Measurements from ENCODE around the gene PLIN4. TPM values are rescaled to one million over a fixed set of nuclear protein-coding genes. Genes with fewer than 3 reads are reported as not detected.

The PLIN4 gene
- total RNA-seq, 1 experiment from 2014 or later: 0.06 TPM

DNA sequence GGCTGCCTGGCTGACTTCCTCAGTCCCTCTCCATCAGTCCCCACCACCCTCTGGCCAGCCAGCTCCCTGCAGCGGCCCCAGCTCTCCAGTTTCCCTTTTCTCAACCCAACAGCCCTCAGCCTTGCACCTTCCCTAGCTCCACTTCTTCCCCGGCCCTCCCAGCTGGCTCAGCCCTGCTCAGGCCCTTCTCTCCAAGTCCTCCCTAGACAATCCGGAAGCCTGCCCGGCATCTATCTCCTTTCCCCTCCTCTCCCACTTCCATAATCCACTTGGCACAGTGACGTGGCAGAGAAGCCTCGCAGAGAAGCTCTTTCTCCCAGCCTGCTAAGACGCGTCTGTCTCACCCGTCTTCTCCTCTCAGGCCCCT lies 61.8 kb downstream of the PLIN4 start:
- peak; percentile 35 for DNase-seq (ENCODE audit: low read depth)

DNA sequence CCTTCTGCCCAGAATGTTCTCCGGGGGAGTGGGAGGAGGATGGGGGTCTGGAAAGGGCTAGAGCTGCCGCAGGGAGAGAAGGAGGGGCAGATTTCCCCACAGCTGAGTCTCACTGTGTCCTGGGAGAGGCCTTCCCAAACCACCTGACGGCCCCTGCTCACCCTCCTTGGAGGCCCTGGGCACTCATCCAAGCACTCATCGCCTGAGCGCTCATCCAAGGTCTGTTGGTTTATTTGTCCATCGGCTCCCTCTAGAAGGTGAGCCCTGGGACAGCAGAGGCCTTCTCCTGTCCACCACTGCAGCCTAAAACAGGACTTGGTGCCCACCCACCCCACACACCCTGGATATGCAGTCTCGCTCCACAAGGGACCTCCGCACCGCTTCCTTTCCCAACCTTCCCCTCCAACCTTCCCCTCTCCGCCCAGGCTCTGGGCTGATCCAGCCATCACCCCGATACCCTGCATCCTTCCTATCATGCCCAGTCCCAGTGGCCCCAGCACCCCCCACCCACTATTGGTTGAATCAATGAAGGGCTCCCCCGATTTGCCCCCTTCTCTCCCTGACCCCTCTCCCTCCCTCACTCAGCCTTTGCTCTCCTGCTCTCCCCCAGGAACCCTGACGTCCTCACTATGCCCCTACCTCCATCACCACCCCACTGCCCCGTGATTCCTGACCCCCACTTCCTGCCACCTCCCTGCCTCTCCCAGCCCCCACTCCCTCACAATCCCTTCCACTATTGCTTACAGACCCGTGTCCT lies 62.4 kb downstream of the PLIN4 start:
- DNase-seq (ENCODE audit: low read depth): peak; percentile 15

DNA sequence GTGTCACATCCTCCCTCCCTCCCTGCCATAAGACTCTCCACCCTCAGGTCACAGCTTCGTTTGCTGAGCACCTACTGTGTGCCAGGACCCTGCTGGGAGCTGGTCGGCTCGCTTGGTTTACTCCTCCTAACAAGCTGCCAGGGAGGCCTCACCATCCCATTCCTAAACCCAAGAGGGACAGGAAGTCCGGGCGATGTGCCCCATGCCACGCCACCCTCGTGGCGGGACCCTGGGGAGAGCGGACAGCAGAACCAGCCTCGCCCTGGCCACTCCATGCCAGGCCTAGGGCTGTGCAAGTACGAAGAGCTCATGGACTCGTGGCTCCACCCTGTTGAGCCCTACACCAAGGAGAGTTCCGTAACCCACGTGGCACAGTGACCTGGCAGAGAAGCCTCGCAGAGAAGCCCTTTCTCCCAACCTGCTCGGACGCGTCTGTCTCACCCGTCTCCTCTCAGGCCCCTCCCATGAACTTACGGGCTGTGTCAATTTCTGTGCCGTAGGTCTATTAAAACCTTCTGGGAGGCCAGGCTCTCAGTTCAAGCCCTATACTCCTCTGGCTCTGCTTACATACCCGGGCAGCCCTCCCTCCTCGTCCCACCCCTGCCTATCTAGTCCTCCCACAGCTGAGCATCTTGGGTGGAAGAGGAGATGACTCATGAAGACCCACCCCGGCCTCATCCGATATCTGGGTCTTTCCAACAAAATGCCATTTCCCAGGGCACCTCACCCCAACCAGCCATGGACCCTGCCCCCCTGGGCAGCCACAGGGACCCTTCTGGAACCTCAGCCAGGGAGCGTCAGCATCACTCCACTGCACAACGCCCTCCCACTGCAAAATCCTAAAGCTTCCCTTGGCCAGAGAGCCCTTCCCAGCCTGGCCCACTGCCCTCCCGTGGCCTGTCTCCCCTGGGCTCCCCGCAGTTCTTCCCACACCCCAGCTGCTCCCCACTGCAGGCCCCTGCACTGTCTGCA lies 63.3 kb downstream of the PLIN4 start:
- DNase-seq (ENCODE audit: low read depth): no peak

DNA sequence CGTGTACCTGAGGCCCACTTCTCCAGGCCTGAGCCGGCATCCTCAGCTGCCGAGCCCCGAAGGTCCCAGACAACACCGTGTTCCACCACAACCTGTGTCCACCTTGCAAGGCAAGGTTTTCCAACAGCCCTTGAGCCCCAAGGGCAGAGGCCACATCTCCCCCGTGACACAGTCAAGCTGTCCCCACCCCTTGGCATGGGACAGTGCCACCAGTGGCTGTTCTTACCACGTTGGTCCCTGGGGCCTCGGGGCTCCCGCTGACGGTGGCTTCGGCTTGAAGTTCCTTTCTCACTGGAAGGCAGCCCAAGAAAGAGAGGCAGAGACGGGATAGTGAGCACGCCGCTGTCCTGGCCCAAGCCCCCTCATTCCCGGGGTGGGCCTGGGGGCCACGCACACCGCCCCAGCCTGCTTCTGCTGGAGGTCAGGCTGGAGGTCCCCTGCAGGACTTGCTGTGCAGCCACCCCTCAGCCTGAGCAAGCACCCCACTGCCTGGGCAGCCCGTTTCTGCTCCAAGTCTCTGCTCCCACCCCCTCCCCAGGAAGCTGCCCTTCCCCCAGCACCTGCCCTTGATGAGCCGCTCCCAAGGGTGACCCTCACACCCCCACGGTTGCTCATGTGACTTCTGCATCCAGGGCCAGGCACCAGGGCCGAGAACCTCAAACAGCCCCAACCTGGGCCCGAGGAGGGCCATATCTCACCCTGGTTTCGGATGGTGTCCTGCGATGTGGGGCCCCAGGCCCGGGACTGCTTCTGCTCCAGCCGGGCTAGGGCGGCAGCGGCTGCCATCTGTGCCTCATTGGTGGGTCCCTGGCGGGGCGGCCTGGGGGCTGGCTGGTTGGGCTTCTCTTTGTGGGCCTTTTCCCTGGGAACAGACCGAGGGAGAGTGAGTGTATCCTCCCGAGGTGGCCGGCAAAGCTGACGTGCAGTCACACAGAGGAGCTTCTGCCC lies 64.8 kb downstream of the PLIN4 start:
- no peak for DNase-seq (ENCODE audit: low read depth)

DNA sequence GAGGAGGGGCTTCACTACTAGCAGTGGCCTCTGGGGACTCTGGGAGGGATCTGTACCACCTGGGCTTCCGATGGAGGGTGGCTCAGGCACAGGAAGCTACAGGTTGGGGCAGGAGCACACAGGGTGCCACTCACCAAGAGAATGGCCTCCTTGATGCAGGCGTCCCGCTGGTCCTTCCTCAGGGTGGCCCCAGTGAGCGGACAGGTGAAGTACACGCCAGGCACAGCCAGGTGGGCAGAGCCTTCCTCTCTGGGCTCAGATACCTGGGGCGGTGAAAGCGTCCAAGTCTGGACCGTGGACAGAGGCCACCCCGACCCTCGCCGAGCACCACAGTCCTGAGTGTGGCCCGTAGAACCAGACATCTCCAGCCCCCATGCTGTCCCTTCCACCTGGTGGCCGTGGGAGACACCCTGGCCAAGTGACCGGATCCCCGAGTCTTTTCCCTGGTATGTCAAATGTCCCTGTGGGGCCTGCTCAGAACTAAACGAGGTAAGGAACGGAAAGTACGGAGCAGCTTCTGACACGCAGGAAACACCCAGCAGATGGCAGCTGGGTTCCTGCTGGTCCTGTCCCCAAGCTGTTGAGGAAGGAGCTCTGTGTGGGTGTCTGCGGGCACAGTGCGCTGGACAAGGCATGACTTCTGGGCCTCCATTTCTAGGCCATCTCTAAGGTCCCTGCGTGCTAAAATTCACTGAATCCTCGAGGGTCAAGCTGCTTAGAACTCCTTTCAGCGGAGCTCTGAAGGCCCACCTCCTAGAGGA lies 65.9 kb downstream of the PLIN4 start:
- DNase-seq (ENCODE audit: low read depth): no peak

Other genes starting within 250 kb of the PLIN4 start
- not detected in 2 replicates for gene SHD, start 239.2 kb downstream of the PLIN4 start, total RNA-seq (2014; rRNA removed; shearing (Covaris generic))
- gene TMIGD2, start 216.1 kb downstream of the PLIN4 start, total RNA-seq (2014; rRNA removed; shearing (Covaris generic)): not detected in 2 replicates
- gene FSD1, start 213.9 kb downstream of the PLIN4 start, total RNA-seq (2014; rRNA removed; shearing (Covaris generic)): 9.7 and 10.0 TPM in 2 replicates
- gene STAP2, start 179.7 kb downstream of the PLIN4 start, total RNA-seq (2014; rRNA removed; shearing (Covaris generic)): 2.3 and 3.6 TPM in 2 replicates
- gene MPND, start 174.9 kb downstream of the PLIN4 start, total RNA-seq (2014; rRNA removed; shearing (Covaris generic)): 1.3 and 2.7 TPM in 2 replicates
- gene SH3GL1, start 117.9 kb downstream of the PLIN4 start, total RNA-seq (2014; rRNA removed; shearing (Covaris generic)): 46.6 and 62.9 TPM in 2 replicates
- 26.5 and 44.1 TPM in 2 replicates for gene CHAF1A, start 115.8 kb downstream of the PLIN4 start, total RNA-seq (2014; rRNA removed; shearing (Covaris generic))
- 48.4 and 75.4 TPM in 2 replicates for gene UBXN6, start 60.7 kb downstream of the PLIN4 start, total RNA-seq (2014; rRNA removed; shearing (Covaris generic))
- 21.4 and 26.4 TPM in 2 replicates for gene HDGFL2, start 46.2 kb downstream of the PLIN4 start, total RNA-seq (2014; rRNA removed; shearing (Covaris generic))
- not detected in 2 replicates for gene PLIN5, start 16.7 kb upstream of the PLIN4 start, total RNA-seq (2014; rRNA removed; shearing (Covaris generic))
- gene LRG1, start 21.6 kb upstream of the PLIN4 start, total RNA-seq (2014; rRNA removed; shearing (Covaris generic)): not detected in 2 replicates
- 11.9 and 13.9 TPM in 2 replicates for gene SEMA6B, start 41.2 kb upstream of the PLIN4 start, total RNA-seq (2014; rRNA removed; shearing (Covaris generic))
- 3.0 and 6.1 TPM in 2 replicates for gene TNFAIP8L1, start 121.0 kb upstream of the PLIN4 start, total RNA-seq (2014; rRNA removed; shearing (Covaris generic))
- 76.3 and 76.6 TPM in 2 replicates for gene MYDGF, start 151.9 kb upstream of the PLIN4 start, total RNA-seq (2014; rRNA removed; shearing (Covaris generic))
- gene DPP9, start 205.4 kb upstream of the PLIN4 start, total RNA-seq (2014; rRNA removed; shearing (Covaris generic)): 36.1 and 53.1 TPM in 2 replicates

Measured in HT1080 (cell line).